Measurements from ENCODE around the gene RSPRY1. TPM values are rescaled to one million over a fixed set of nuclear protein-coding genes. Genes with fewer than 3 reads are reported as not detected.
"Not testable (repeated sequence)": the region's sequence is repeated elsewhere in the genome, so short reads cannot be mapped to it uniquely, and the experiment has no call there.

The RSPRY1 gene
- total RNA-seq, 2 experiments from 2014 or later, result 29.5 to 34.3 TPM

GRCh38 chr16:57271867-57272495 lies 85.9 kb downstream of the RSPRY1 start:
- Mint-ChIP-seq H3K9me3 (no peaks in the 10 kb centered on the region), H3K4me1 (peaks cover 16% of the 10 kb centered on the region), H3K27ac (no peak overlapping the region), H3K36me3 (no peaks in the 10 kb centered on the region), H3K27me3 (no peaks in the 10 kb centered on the region), H3K4me3 (no peak overlapping the region)
- DNase-seq (no peak), ATAC-seq (ENCODE audit: low read depth) (no peak)
- POLR2A ChIA-PET, result no interaction called here

GRCh38 chr16:57273359-57273758 lies 87.2 kb downstream of the RSPRY1 start:
- H3K9me3 Mint-ChIP-seq, result no peaks in the 10 kb centered on the region
- H3K36me3 Mint-ChIP-seq, result no peaks in the 10 kb centered on the region
- peaks cover 19% of the 10 kb centered on the region for H3K4me1 Mint-ChIP-seq
- DNase-seq, result no peak
- H3K4me3 Mint-ChIP-seq, result no peak overlapping the region
- H3K27me3 Mint-ChIP-seq, result no peaks in the 10 kb centered on the region
- no peak for ATAC-seq (ENCODE audit: low read depth)
- POLR2A ChIA-PET, result no interaction called here
- H3K27ac Mint-ChIP-seq, result no peak overlapping the region

- Mint-ChIP-seq H3K4me1 (peaks cover 19% of the 10 kb centered on the region), H3K27me3 (no peaks in the 10 kb centered on the region), H3K9me3 (no peaks in the 10 kb centered on the region), H3K27ac (no peak overlapping the region), H3K36me3 (no peaks in the 10 kb centered on the region), H3K4me3 (no peak overlapping the region)
- POLR2A ChIA-PET, result no interaction called here
- DNase-seq (no peak), ATAC-seq (ENCODE audit: low read depth) (no peak)
Observed at GRCh38 chr16:57273826-57274225, 87.7 kb downstream of the RSPRY1 start.

- not testable (repeated sequence) for H3K27ac Mint-ChIP-seq
- POLR2A ChIA-PET, result interaction anchor here (0.7 kb wide), 1 partner anchor 202 kb away, joined by 3 read pairs; no protein-coding TSS in a partner anchor
Observed at GRCh38 chr16:57275946-57276345, 89.8 kb downstream of the RSPRY1 start.

GRCh38 chr16:57276596-57276995 lies 90.5 kb downstream of the RSPRY1 start:
- Mint-ChIP-seq H3K36me3 (no peaks in the 10 kb centered on the region), H3K4me3 (no peak overlapping the region), H3K27me3 (peaks cover 8% of the 10 kb centered on the region), H3K27ac (peak overlapping the region; percentile 51), H3K4me1 (peaks cover 17% of the 10 kb centered on the region), H3K9me3 (no peaks in the 10 kb centered on the region)
- POLR2A ChIA-PET, result interaction anchor here (0.7 kb wide), 1 partner anchor 203 kb away, joined by 3 read pairs; no protein-coding TSS in a partner anchor
- ATAC-seq (ENCODE audit: low read depth) (no peak), DNase-seq (no peak)

More at GRCh38 chr16:57275946-57276345, 89.8 kb downstream of the RSPRY1 start:
- DNase-seq; ATAC-seq (ENCODE audit: low read depth); H3K36me3 Mint-ChIP-seq; H3K9me3 Mint-ChIP-seq; H3K27me3 Mint-ChIP-seq; H3K4me3 Mint-ChIP-seq: not testable (repeated sequence)
- H3K4me1 Mint-ChIP-seq, result peaks cover 17% of the 10 kb centered on the region

- peaks cover 12% of the 10 kb centered on the region for H3K27me3 Mint-ChIP-seq
- peak overlapping the region; percentile 22 for H3K27ac Mint-ChIP-seq
- H3K9me3 Mint-ChIP-seq, result no peaks in the 10 kb centered on the region
- DNase-seq (peak; percentile 61), ATAC-seq (ENCODE audit: low read depth) (peak; percentile 86)
- no peaks in the 10 kb centered on the region for H3K36me3 Mint-ChIP-seq
- POLR2A ChIA-PET, result interaction anchor here (0.5 to 1.0 kb wide), 2 partner anchors 11 to 91 kb away, joined by 3 to 5 read pairs; partner anchors contain the start of gene RSPRY1
- peaks cover 17% of the 10 kb centered on the region for H3K4me1 Mint-ChIP-seq
- peak overlapping the region; percentile 65 for H3K4me3 Mint-ChIP-seq
Observed at GRCh38 chr16:57277586-57277985, 91.5 kb downstream of the RSPRY1 start.

GRCh38 chr16:57278494-57278893 lies 92.4 kb downstream of the RSPRY1 start:
- POLR2A ChIA-PET, result interaction anchor here (0.8 kb wide), 1 partner anchor 12 kb away, joined by 3 read pairs; no protein-coding TSS in a partner anchor

GRCh38 chr16:57279780-57280638 lies 93.9 kb downstream of the RSPRY1 start:
- no peak for DNase-seq
- no peak for ATAC-seq (ENCODE audit: low read depth)
- POLR2A ChIA-PET, result interaction anchor here (0.6 to 1.1 kb wide), 3 partner anchors 14 to 282 kb away, joined by 3 to 5 read pairs (median 3); no protein-coding TSS in a partner anchor
- H3K4me1 Mint-ChIP-seq, result peaks cover 23% of the 10 kb centered on the region
- no peaks in the 10 kb centered on the region for H3K9me3 Mint-ChIP-seq
- no peaks in the 10 kb centered on the region for H3K36me3 Mint-ChIP-seq
- H3K27ac Mint-ChIP-seq, result no peak overlapping the region
- peaks cover 28% of the 10 kb centered on the region for H3K27me3 Mint-ChIP-seq
- H3K4me3 Mint-ChIP-seq, result no peak overlapping the region

More at GRCh38 chr16:57278494-57278893, 92.4 kb downstream of the RSPRY1 start:
- Mint-ChIP-seq H3K36me3 (no peaks in the 10 kb centered on the region), H3K27me3 (peaks cover 19% of the 10 kb centered on the region), H3K4me1 (peaks cover 17% of the 10 kb centered on the region), H3K4me3 (no peak overlapping the region), H3K27ac (no peak overlapping the region), H3K9me3 (no peaks in the 10 kb centered on the region)
- no peak for DNase-seq
- ATAC-seq (ENCODE audit: low read depth), result no peak

- Mint-ChIP-seq H3K4me1 (peaks cover 21% of the 10 kb centered on the region), H3K27ac (no peak overlapping the region), H3K36me3 (no peaks in the 10 kb centered on the region), H3K9me3 (no peaks in the 10 kb centered on the region), H3K4me3 (no peak overlapping the region), H3K27me3 (peaks cover 34% of the 10 kb centered on the region)
- ATAC-seq (ENCODE audit: low read depth) (no peak), DNase-seq (no peak)
- POLR2A ChIA-PET, result no interaction called here
Observed at GRCh38 chr16:57281791-57282190, 95.7 kb downstream of the RSPRY1 start.

GRCh38 chr16:57282510-57283213 lies 96.5 kb downstream of the RSPRY1 start:
- peaks cover 39% of the 10 kb centered on the region for H3K27me3 Mint-ChIP-seq
- no peak for ATAC-seq (ENCODE audit: low read depth)
- DNase-seq, result no peak
- no peaks in the 10 kb centered on the region for H3K36me3 Mint-ChIP-seq
- H3K4me1 Mint-ChIP-seq, result peaks cover 15% of the 10 kb centered on the region
- H3K27ac Mint-ChIP-seq, result no peak overlapping the region
- no peaks in the 10 kb centered on the region for H3K9me3 Mint-ChIP-seq
- no peak overlapping the region for H3K4me3 Mint-ChIP-seq
- POLR2A ChIA-PET, result no interaction called here

- Mint-ChIP-seq H3K36me3 (no peaks in the 10 kb centered on the region), H3K9me3 (no peaks in the 10 kb centered on the region), H3K27ac (no peak overlapping the region), H3K4me3 (peak overlapping the region; percentile 71), H3K27me3 (peaks cover 40% of the 10 kb centered on the region), H3K4me1 (peaks cover 9% of the 10 kb centered on the region)
- ATAC-seq (ENCODE audit: low read depth) (no peak), DNase-seq (no peak)
- POLR2A ChIA-PET, result no interaction called here
Observed at GRCh38 chr16:57283214-57283958, 97.3 kb downstream of the RSPRY1 start.

- POLR2A ChIA-PET, result no interaction called here
- no peak for DNase-seq
- no peak for ATAC-seq (ENCODE audit: low read depth)
- no peaks in the 10 kb centered on the region for H3K36me3 Mint-ChIP-seq
- H3K9me3 Mint-ChIP-seq, result no peaks in the 10 kb centered on the region
- peaks cover 9% of the 10 kb centered on the region for H3K4me1 Mint-ChIP-seq
- H3K27me3 Mint-ChIP-seq, result peaks cover 40% of the 10 kb centered on the region
- no peak overlapping the region for H3K27ac Mint-ChIP-seq
- peak overlapping the region; percentile 71 for H3K4me3 Mint-ChIP-seq
Observed at GRCh38 chr16:57283959-57284208, 97.8 kb downstream of the RSPRY1 start.

Data from activated naive CD8-positive, alpha-beta T cell treated with anti-CD3 and anti-CD28 coated beads, Interleukin-2, amount 10 ng/mL, durations not matched to agents 7 days and 5 days (primary cell).